MCF 10A (cell line): Measurements from ENCODE around the gene PCNX2. TPM values are rescaled to one million over a fixed set of nuclear protein-coding genes. Genes with fewer than 3 reads are reported as not detected.
A peak's percentile ranks its signal among the peaks of the same experiment; 100 is the strongest.
"Not testable (repeated sequence)": the region's sequence is repeated elsewhere in the genome, so short reads cannot be mapped to it uniquely, and the experiment has no call there.

Source experiments
- BruUV-seq: library from RNA; stranded (reverse); fragments of 400-500 nt; replicated peaks from 2 replicates; lab custom pipeline; 2021; lab: Mats Ljungman, UMichigan
- CTCF ChIA-PET: fragments of 300-600 bp; sonication (Branson Sonifier 250); formaldehyde crosslinking; extraction: SDS; loops from one replicate; lab custom pipeline; 2021; ENCODE audit warnings: antibody characterized with exemption, inconsistent platforms; lab: Yijun Ruan, JAX
- POLR2A ChIA-PET: fragments of 300-600, 350-650 bp; sonication (Branson Sonifier 250); formaldehyde crosslinking; extraction: SDS; loops from one replicate; lab custom pipeline; 2020; ENCODE audit warnings: antibody characterized with exemption, inconsistent platforms; lab: Yijun Ruan, JAX
- DNase-seq: peaks from one replicate; pipeline ENCODE4 v3.0.0-alpha.2; 2018; ENCODE audit not compliant: unreplicated experiment
- H3K27ac Mint-ChIP-seq: one replicate; pipeline ENCODE4 v1.8.0; 2022; ENCODE audit warnings: mild to moderate bottlenecking, low read depth, mixed read lengths; ENCODE audit not compliant: unreplicated experiment
- H3K27me3 Mint-ChIP-seq: one replicate; pipeline ENCODE4 v1.8.0; 2022; ENCODE audit warnings: mixed read lengths; ENCODE audit not compliant: insufficient read depth, unreplicated experiment
- H3K36me3 Mint-ChIP-seq: one replicate; pipeline ENCODE4 v1.8.0; 2022; ENCODE audit warnings: mild to moderate bottlenecking, moderate library complexity, mixed read lengths; ENCODE audit not compliant: insufficient read depth, unreplicated experiment
- H3K4me1 Mint-ChIP-seq: one replicate; pipeline ENCODE4 v1.8.0; 2022; ENCODE audit warnings: mixed read lengths; ENCODE audit not compliant: insufficient read depth, unreplicated experiment
- H3K4me3 Mint-ChIP-seq: one replicate; pipeline ENCODE4 v1.8.0; 2022; ENCODE audit warnings: mild to moderate bottlenecking, moderate library complexity, mixed read lengths; ENCODE audit not compliant: unreplicated experiment
- H3K9me3 Mint-ChIP-seq: one replicate; pipeline ENCODE4 v1.8.0; 2022; ENCODE audit warnings: mixed read lengths; ENCODE audit not compliant: unreplicated experiment
- intact Hi-C: fragments of 100-400 bp; cut with micrococcal nuclease; formaldehyde crosslinking; loops from 2 replicates; pipeline ENCODE4 v1.14.1; 2022
- total RNA-seq: library from RNA; stranded (reverse); gene quantifications from 2 replicates; pipeline ENCODE4 v1.2.3, GENCODE V29; 2022
- TF ChIP-seq, protein P1 (sequence below): fragments of 200-600 bp; IDR thresholded peaks from one replicate; pipeline ENCODE4 v1.8.0; 2022; ENCODE audit warnings: antibody characterized with exemption, mild to moderate bottlenecking; ENCODE audit not compliant: unreplicated experiment

The PCNX2 gene
- total RNA-seq, 1 experiment from 2014 or later: 80.5 TPM

DNA sequence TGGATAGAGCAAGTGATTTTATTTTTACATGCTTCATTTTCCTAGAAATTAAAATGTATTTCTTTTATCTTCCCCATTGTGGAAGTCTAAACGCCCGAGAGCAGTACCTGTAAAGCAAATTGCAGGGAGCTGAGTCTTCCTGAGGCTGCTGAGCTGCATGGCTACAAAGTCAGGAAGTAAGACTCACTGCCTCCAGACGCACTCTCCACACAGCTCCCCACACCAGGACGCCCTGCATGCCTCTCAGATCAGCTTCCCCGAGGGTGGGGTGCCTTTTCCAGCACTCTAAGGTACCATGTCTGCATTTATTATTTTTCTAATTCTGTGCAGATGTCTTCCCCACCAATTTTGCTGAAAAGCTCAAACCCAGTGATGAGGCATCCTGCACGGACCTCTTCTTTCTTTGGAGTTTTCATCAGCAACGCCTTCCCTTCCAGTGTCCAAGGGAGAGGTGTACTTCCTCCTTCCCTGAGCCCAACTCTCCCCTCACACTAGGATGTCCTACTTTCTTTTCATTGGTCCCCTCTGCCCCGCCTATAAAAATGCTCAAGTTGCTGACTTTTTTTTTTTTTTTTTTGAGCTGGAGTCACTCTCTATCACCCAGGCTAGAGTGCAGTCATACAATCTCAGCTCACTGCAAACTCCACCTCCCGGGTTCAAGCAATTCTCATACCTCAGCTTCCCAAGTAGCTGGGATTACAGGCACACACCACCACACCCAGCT lies 114.7 kb downstream of the PCNX2 start:
- H3K27ac Mint-ChIP-seq: peak overlapping the region; percentile 94
- no peak for DNase-seq
- H3K27me3 Mint-ChIP-seq: no peaks in the 10 kb centered on the region
- H3K9me3 Mint-ChIP-seq: peaks cover 7% of the 10 kb centered on the region
- peaks cover 47% of the 10 kb centered on the region for H3K36me3 Mint-ChIP-seq
- TF ChIP-seq, protein P1, sequence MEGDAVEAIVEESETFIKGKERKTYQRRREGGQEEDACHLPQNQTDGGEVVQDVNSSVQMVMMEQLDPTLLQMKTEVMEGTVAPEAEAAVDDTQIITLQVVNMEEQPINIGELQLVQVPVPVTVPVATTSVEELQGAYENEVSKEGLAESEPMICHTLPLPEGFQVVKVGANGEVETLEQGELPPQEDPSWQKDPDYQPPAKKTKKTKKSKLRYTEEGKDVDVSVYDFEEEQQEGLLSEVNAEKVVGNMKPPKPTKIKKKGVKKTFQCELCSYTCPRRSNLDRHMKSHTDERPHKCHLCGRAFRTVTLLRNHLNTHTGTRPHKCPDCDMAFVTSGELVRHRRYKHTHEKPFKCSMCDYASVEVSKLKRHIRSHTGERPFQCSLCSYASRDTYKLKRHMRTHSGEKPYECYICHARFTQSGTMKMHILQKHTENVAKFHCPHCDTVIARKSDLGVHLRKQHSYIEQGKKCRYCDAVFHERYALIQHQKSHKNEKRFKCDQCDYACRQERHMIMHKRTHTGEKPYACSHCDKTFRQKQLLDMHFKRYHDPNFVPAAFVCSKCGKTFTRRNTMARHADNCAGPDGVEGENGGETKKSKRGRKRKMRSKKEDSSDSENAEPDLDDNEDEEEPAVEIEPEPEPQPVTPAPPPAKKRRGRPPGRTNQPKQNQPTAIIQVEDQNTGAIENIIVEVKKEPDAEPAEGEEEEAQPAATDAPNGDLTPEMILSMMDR: no peak
- H3K4me1 Mint-ChIP-seq: peaks cover 22% of the 10 kb centered on the region
- intact Hi-C loops: loop anchor here (10.0 kb wide), 1 partner anchor 1364 kb away; no protein-coding TSS in a partner anchor
- CTCF ChIA-PET: interaction anchor here (0.5 to 1.9 kb wide), 5 partner anchors 13 to 550 kb away, joined by 3 to 5 read pairs (median 3); no protein-coding TSS in a partner anchor
- POLR2A ChIA-PET: interaction anchor here (0.6 to 1.8 kb wide), 4 partner anchors 9 to 821 kb away, joined by 3 to 4 read pairs (median 3); no protein-coding TSS in a partner anchor
- no TSS peak for BruUV-seq
- no peak overlapping the region for H3K4me3 Mint-ChIP-seq

DNA sequence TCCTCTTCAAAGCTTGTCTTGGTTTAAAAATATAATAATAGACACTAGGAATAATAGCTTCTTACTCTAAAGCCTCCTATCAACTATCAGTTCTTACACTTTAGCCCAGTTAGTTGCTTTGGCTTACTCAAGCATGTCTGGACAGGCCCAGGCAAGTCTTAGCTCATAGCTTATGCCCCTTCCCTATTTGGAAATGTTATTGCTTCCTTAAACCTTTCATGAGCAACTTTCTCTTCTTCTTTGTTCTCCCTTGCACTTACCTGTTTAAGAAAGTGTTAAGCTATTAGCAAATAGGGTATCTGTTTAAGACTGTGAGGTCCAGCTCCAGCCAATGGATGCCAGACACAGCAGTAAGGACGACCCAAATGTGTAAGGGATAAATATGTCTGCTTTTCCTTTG lies 115.9 kb downstream of the PCNX2 start:
- ChIA-PET CTCF (interaction anchor here (0.6 to 1.9 kb wide), 4 partner anchors 35 to 756 kb away, joined by 3 to 5 read pairs (median 4); no protein-coding TSS in a partner anchor), POLR2A (interaction anchor here (0.5 to 1.8 kb wide), 13 partner anchors 8 to 1207 kb away, joined by 3 to 15 read pairs (median 4); partner anchors contain the start of gene PCNX2)
- BruUV-seq, H3K9me3 Mint-ChIP-seq, H3K27me3 Mint-ChIP-seq, H3K4me3 Mint-ChIP-seq: not testable (repeated sequence)
- H3K36me3 Mint-ChIP-seq: peaks cover 56% of the 10 kb centered on the region
- DNase-seq: peak; percentile 79
- peak overlapping the region; percentile 94 for H3K27ac Mint-ChIP-seq
- intact Hi-C loops: loop anchor here (10.0 kb wide), 1 partner anchor 1365 kb away; no protein-coding TSS in a partner anchor
- peaks cover 22% of the 10 kb centered on the region for H3K4me1 Mint-ChIP-seq

DNA sequence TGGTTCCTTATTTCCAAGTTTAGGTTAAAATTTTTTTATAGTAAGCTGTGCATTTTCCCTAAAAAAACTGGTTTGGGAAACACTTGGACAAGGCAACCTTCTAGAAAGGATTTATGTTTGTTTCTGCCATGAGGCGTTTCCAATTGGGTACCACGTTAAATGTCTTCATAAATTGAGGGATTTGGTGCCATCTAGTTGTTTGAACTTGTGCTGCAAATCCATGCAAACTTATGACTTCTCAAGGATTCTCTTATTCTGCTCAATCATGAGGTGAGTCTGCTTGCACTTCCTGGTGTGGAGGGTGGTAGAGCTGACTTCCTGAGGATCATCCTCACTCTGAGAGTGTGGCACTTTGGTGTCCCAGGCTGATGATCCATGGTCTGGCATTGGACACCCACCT lies 123.3 kb downstream of the PCNX2 start:
- TF ChIP-seq, protein P1: peak; percentile 15
- Mint-ChIP-seq H3K27me3 (no peaks in the 10 kb centered on the region), H3K27ac (no peak overlapping the region), H3K9me3 (peaks cover 24% of the 10 kb centered on the region), H3K36me3 (peaks cover 68% of the 10 kb centered on the region), H3K4me1 (no peaks in the 10 kb centered on the region), H3K4me3 (no peak overlapping the region)
- CTCF ChIA-PET: interaction anchor here (0.6 to 0.9 kb wide), 7 partner anchors 68 to 542 kb away, joined by 3 to 4 read pairs (median 3); partner anchors contain the start of gene SIPA1L2
- peak; percentile 49 for DNase-seq
- POLR2A ChIA-PET: interaction anchor here (0.6 to 1.6 kb wide), 4 partner anchors 9 to 167 kb away, joined by 3 to 4 read pairs (median 3); no protein-coding TSS in a partner anchor
- intact Hi-C loops: loop anchor here (1.0 kb wide), 1 partner anchor 542 kb away; the partner anchor contains the start of gene SIPA1L2
- BruUV-seq: no TSS peak

DNA sequence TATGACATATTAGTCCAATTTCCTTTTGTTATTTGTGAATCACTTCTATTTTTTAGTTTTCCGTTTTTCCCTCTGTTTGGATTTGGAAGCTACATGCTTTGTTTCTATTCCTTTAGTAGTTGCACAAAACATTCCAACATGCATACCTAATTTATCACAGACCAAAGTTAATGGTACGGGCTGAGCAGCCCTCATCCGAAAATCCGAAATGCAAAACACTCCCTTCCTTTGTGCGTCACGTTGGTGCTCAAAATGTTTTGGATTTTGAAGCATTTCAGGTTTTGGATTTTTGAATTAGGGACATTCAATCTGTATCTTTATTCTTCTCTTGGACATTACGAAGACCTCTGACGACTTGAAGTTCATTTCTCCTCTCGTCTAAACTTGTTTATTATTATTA lies 124.8 kb downstream of the PCNX2 start:
- CTCF ChIA-PET: interaction anchor here (1.0 kb wide), 1 partner anchor 17 kb away, joined by 3 read pairs; no protein-coding TSS in a partner anchor
- BruUV-seq: no TSS peak
- intact Hi-C loops: no loop called here

More for the DNA sequence above, 124.8 kb downstream of the PCNX2 start:
- Mint-ChIP-seq H3K9me3 (peaks cover 27% of the 10 kb centered on the region), H3K27me3 (no peaks in the 10 kb centered on the region), H3K4me1 (no peaks in the 10 kb centered on the region), H3K4me3 (no peak overlapping the region), H3K36me3 (peaks cover 63% of the 10 kb centered on the region), H3K27ac (no peak overlapping the region)
- TF ChIP-seq, protein P1: no peak
- POLR2A ChIA-PET: no interaction called here
- no peak for DNase-seq
